ENCODE measurements around the gene HEXD. TPM values are rescaled to one million over a fixed set of nuclear protein-coding genes. Genes with fewer than 3 reads are reported as not detected.
"Not testable (repeated sequence)": the region's sequence is repeated elsewhere in the genome, so short reads cannot be mapped to it uniquely, and the experiment has no call there.

The HEXD gene
- total RNA-seq, 6 donors from 2014 or later = 33.7 to 250 (median 43.4) TPM

GRCh38 chr17:82450357-82451106, 32.4 kb downstream of the HEXD start, which contains the start of gene CYBC1:
Gene CYBC1, minus strand, starts transcription at chr17:82450752. Its CDS starts 1,498 bp downstream, at chr17:82449254.
- WGBS, 2 donors = 1% methylated on average over 49 to 91 of the region's 91 CpGs
- ATAC-seq (ENCODE audit: low FRiP score in 2 of 2) = peak; percentile 95 to 98

GRCh38 chr17:82452162-82452561, 34.0 kb downstream of the HEXD start:
- peak overlapping the region in 3 of 4 donors; percentile 93 to 97 (median 95) for H3K27ac ChIP-seq
- TF ChIP-seq POLR2A (IDR thresholded peaks at IDR 0.05) (no peak), CTCF (IDR thresholded peaks at IDR 0.05) (no peak), POLR2AphosphoS5 (IDR thresholded peaks at IDR 0.05) (no peak), EP300 (IDR thresholded peaks at IDR 0.05) (no peak)
- no peak overlapping the region for H3K4me3 ChIP-seq
- H3K27me3 ChIP-seq = no peaks in the 10 kb centered on the region
- peaks cover 37 to 44% (median 41%) of the 10 kb centered on the region in 4 donors for H3K4me1 ChIP-seq
- peaks cover 0 to 5% (median 0%) of the 10 kb centered on the region in 4 donors for H3K36me3 ChIP-seq
- WGBS, 2 donors = 93 to 97% methylated on average over 3 of the region's 3 CpGs
- DNase-seq = no peak
- ATAC-seq (ENCODE audit: low FRiP score in 2 of 2) = no peak
- no peaks in the 10 kb centered on the region for H3K9me3 ChIP-seq

More at GRCh38 chr17:82450357-82451106, 32.4 kb downstream of the HEXD start, which contains the start of gene CYBC1:
- peak; percentile 91 to 95 for TF ChIP-seq POLR2AphosphoS5 (IDR thresholded peaks at IDR 0.05)
- TF ChIP-seq EP300 (IDR thresholded peaks at IDR 0.05) = peak; percentile 90 to 94 (median 94)
- TF ChIP-seq POLR2A (IDR thresholded peaks at IDR 0.05) = peak in 3 of 4 donors; percentile 62 to 91 (median 63)
- TF ChIP-seq CTCF (IDR thresholded peaks at IDR 0.05) = peak in 4 of 6 experiments; percentile 27 to 54 (median 30)
- H3K27ac ChIP-seq = peak within 1 kb of the TSS; percentile 90 to 97 (median 94)
- H3K4me1 ChIP-seq = peaks cover 39 to 50% (median 42%) of the 10 kb centered on the region in 4 donors
- peak within 1 kb of the TSS; percentile 71 to 84 (median 80) for H3K4me3 ChIP-seq
- H3K9me3 ChIP-seq = no peaks in the 10 kb centered on the region
- H3K27me3 ChIP-seq = no peaks in the 10 kb centered on the region
- H3K36me3 ChIP-seq = peaks cover 0 to 17% (median 1%) of the 10 kb centered on the region in 4 donors
- peak; percentile 92 to 99 for DNase-seq

GRCh38 chr17:82453151-82453550, 35.0 kb downstream of the HEXD start:
- WGBS, 2 donors = 67 to 77% methylated on average over 7 of the region's 7 CpGs
- ATAC-seq (ENCODE audit: low FRiP score in 2 of 2); H3K9me3 ChIP-seq; DNase-seq; H3K36me3 ChIP-seq; H3K4me3 ChIP-seq; H3K27me3 ChIP-seq: not testable (repeated sequence)
- Histone ChIP-seq H3K4me1 (peaks cover 44 to 51% (median 47%) of the 10 kb centered on the region in 4 donors), H3K27ac (peak overlapping the region in 3 of 4 donors; percentile 11 to 44 (median 13))

- peak in 1 of 2 donors; percentile 69 for DNase-seq
- peak overlapping the region in 1 of 4 donors; percentile 1 for H3K27ac ChIP-seq
- H3K4me3 ChIP-seq; H3K27me3 ChIP-seq; H3K9me3 ChIP-seq; H3K36me3 ChIP-seq; ATAC-seq (ENCODE audit: low FRiP score in 2 of 2): not testable (repeated sequence)
- H3K4me1 ChIP-seq = peaks cover 44 to 51% (median 47%) of the 10 kb centered on the region in 4 donors
- 98 to 100% methylated on average over 3 to 21 of the region's 21 CpGs for WGBS, 2 donors
These were observed 35.6 kb downstream of the HEXD start for GRCh38 chr17:82453706-82454105.

- Histone ChIP-seq H3K27me3 (no peaks in the 10 kb centered on the region), H3K4me3 (peak overlapping the region in 3 of 4 donors; percentile 78 to 99 (median 97)), H3K9me3 (no peaks in the 10 kb centered on the region), H3K36me3 (peaks cover 0 to 25% (median 22%) of the 10 kb centered on the region in 4 donors), H3K4me1 (peaks cover 30 to 42% (median 35%) of the 10 kb centered on the region in 4 donors), H3K27ac (peak overlapping the region; percentile 100)
- ATAC-seq (ENCODE audit: low FRiP score in 2 of 2) (no peak), DNase-seq (peak in 1 of 2 donors; percentile 67)
- TF ChIP-seq POLR2A (IDR thresholded peaks at IDR 0.05) = no peak
- peak in 1 of 2 donors; percentile 7 for TF ChIP-seq POLR2AphosphoS5 (IDR thresholded peaks at IDR 0.05)
- no peak for TF ChIP-seq EP300 (IDR thresholded peaks at IDR 0.05)
- 38 to 57% methylated on average over 10 of the region's 10 CpGs for WGBS, 2 donors
These were observed 39.2 kb downstream of the HEXD start for GRCh38 chr17:82457073-82457928.

- peaks cover 27 to 41% (median 34%) of the 10 kb centered on the region in 4 donors for H3K4me1 ChIP-seq
- H3K4me3 ChIP-seq = peak overlapping the region; percentile 78 to 99 (median 90)
- TF ChIP-seq POLR2AphosphoS5 (IDR thresholded peaks at IDR 0.05) (no peak), POLR2A (IDR thresholded peaks at IDR 0.05) (no peak), EP300 (IDR thresholded peaks at IDR 0.05) (no peak), CTCF (IDR thresholded peaks at IDR 0.05) (no peak)
- DNase-seq = peak in 1 of 2 donors; percentile 91
- 0 to 2% methylated on average over 5 to 8 of the region's 8 CpGs for WGBS, 2 donors
- no peak for ATAC-seq (ENCODE audit: low FRiP score in 2 of 2)
- H3K27me3 ChIP-seq = no peaks in the 10 kb centered on the region
- H3K9me3 ChIP-seq = no peaks in the 10 kb centered on the region
- H3K36me3 ChIP-seq = peaks cover 3 to 30% (median 27%) of the 10 kb centered on the region in 4 donors
- H3K27ac ChIP-seq = peak overlapping the region; percentile 100
These were observed 39.7 kb downstream of the HEXD start for GRCh38 chr17:82457929-82458178.

All from upper lobe of left lung (tissue), 6 donors.